Osteocyte (in vitro differentiated cells): ENCODE measurements around the gene MAPT. TPM values are rescaled to one million over a fixed set of nuclear protein-coding genes. Genes with fewer than 3 reads are reported as not detected.
"Not testable (repeated sequence)": the region's sequence is repeated elsewhere in the genome, so short reads cannot be mapped to it uniquely, and the experiment has no call there.

Experiments used
- DNase-seq: peaks from one replicate; pipeline ENCODE4 v3.0.0; 2021; ENCODE audit warnings: mixed read lengths; ENCODE audit not compliant: unreplicated experiment; ENCODE audit errors: extremely low spot score
- H3K27ac Mint-ChIP-seq: one replicate; pipeline ENCODE4 v1.8.0; 2021; ENCODE audit warnings: mild to moderate bottlenecking, mixed read lengths; ENCODE audit not compliant: unreplicated experiment
- H3K27me3 Mint-ChIP-seq: one replicate; pipeline ENCODE4 v1.8.0; 2021; ENCODE audit warnings: mixed read lengths; ENCODE audit not compliant: unreplicated experiment
- H3K36me3 Mint-ChIP-seq: one replicate; pipeline ENCODE4 v1.8.0; 2021; ENCODE audit warnings: mixed read lengths; ENCODE audit not compliant: unreplicated experiment
- H3K4me1 Mint-ChIP-seq: one replicate; pipeline ENCODE4 v1.8.0; 2021; ENCODE audit warnings: mixed read lengths; ENCODE audit not compliant: unreplicated experiment
- H3K4me3 Mint-ChIP-seq: one replicate; pipeline ENCODE4 v1.8.0; 2021; ENCODE audit warnings: mild to moderate bottlenecking, moderate library complexity, mixed read lengths; ENCODE audit not compliant: unreplicated experiment
- H3K9me3 Mint-ChIP-seq: one replicate; pipeline ENCODE4 v1.8.0; 2021; ENCODE audit warnings: mixed read lengths; ENCODE audit not compliant: unreplicated experiment
- CTCF ChIP-seq: fragments of 200-600 bp; sonication (generic); IDR thresholded peaks from 2 replicates; pipeline ENCODE4 v1.5.0; 2021; ENCODE audit warnings: antibody characterized with exemption, mild to moderate bottlenecking, moderate library complexity
- total RNA-seq: library from RNA; stranded (reverse); gene quantifications from 2 replicates; pipeline ENCODE4 v1.2.1, GENCODE V29; 2021

The MAPT gene
- total RNA-seq, 1 donor from 2014 or later, result 1.6 TPM

DNA sequence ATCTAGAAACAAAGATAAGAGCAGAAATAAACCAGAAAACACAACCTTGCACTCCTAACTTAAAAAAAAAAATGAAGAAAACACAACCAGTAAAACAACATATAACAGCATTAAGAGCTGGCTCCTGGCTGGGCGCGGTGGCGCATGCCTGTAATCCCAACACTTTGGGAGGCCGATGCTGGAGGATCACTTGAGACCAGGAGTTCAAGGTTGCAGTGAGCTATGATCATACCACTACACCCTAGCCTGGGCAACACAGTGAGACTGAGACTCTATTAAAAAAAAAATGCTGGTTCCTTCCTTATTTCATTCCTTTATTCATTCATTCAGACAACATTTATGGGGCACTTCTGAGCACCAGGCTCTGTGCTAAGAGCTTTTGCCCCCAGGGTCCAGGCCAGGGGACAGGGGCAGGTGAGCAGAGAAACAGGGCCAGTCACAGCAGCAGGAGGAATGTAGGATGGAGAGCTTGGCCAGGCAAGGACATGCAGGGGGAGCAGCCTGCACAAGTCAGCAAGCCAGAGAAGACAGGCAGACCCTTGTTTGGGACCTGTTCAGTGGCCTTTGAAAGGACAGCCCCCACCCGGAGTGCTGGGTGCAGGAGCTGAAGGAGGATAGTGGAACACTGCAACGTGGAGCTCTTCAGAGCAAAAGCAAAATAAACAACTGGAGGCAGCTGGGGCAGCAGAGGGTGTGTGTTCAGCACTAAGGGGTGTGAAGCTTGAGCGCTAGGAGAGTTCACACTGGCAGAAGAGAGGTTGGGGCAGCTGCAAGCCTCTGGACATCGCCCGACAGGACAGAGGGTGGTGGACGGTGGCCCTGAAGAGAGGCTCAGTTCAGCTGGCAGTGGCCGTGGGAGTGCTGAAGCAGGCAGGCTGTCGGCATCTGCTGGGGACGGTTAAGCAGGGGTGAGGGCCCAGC lies 107.3 kb downstream of the MAPT start:
- TF ChIP-seq CTCF, result no peak
- H3K4me1 Mint-ChIP-seq, result peaks cover 8% of the 10 kb centered on the region
- H3K27ac Mint-ChIP-seq, result no peak overlapping the region
- H3K27me3 Mint-ChIP-seq, result no peaks in the 10 kb centered on the region
- no peak overlapping the region for H3K4me3 Mint-ChIP-seq
- DNase-seq, result no peak
- no peaks in the 10 kb centered on the region for H3K9me3 Mint-ChIP-seq
- H3K36me3 Mint-ChIP-seq, result no peaks in the 10 kb centered on the region

DNA sequence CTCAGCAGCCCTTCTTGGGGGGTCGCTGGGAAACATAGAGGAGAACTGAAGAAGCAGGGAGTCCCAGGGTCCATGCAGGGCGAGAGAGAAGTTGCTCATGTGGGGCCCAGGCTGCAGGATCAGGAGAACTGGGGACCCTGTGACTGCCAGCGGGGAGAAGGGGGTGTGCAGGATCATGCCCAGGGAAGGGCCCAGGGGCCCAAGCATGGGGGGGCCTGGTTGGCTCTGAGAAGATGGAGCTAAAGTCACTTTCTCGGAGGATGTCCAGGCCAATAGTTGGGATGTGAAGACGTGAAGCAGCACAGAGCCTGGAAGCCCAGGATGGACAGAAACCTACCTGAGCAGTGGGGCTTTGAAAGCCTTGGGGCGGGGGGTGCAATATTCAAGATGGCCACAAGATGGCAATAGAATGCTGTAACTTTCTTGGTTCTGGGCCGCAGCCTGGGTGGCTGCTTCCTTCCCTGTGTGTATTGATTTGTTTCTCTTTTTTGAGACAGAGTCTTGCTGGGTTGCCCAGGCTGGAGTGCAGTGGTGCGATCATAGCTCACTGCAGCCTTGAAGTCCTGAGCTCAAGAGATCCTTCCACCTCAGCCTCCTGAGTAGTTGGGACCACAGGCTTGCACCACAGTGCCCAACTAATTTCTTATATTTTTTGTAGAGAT lies 108.1 kb downstream of the MAPT start:
- DNase-seq, result peak; percentile 89
- Mint-ChIP-seq H3K27ac (no peak overlapping the region), H3K4me1 (peaks cover 8% of the 10 kb centered on the region), H3K36me3 (no peaks in the 10 kb centered on the region), H3K27me3 (no peaks in the 10 kb centered on the region), H3K4me3 (no peak overlapping the region), H3K9me3 (no peaks in the 10 kb centered on the region)
- TF ChIP-seq CTCF, result peak; percentile 92

DNA sequence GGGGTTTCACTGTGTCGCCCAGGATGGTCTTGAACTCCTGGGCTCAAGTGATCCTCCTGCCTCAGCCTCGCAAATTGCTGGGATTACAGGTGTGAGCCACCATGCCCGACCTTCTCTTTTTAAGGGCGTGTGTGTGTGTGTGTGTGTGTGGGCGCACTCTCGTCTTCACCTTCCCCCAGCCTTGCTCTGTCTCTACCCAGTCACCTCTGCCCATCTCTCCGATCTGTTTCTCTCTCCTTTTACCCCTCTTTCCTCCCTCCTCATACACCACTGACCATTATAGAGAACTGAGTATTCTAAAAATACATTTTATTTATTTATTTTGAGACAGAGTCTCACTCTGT lies 108.6 kb downstream of the MAPT start:
- Mint-ChIP-seq H3K27ac (no peak overlapping the region), H3K4me3 (no peak overlapping the region), H3K27me3 (no peaks in the 10 kb centered on the region), H3K9me3 (no peaks in the 10 kb centered on the region), H3K4me1 (peaks cover 8% of the 10 kb centered on the region), H3K36me3 (no peaks in the 10 kb centered on the region)
- TF ChIP-seq CTCF, result no peak
- no peak for DNase-seq

GRCh38 chr17:46003907-46004748 lies 109.8 kb downstream of the MAPT start:
- no peak for TF ChIP-seq CTCF
- Mint-ChIP-seq H3K27ac (no peak overlapping the region), H3K9me3 (no peaks in the 10 kb centered on the region), H3K36me3 (no peaks in the 10 kb centered on the region), H3K27me3 (no peaks in the 10 kb centered on the region), H3K4me3 (no peak overlapping the region), H3K4me1 (peaks cover 10% of the 10 kb centered on the region)
- no peak for DNase-seq

DNA sequence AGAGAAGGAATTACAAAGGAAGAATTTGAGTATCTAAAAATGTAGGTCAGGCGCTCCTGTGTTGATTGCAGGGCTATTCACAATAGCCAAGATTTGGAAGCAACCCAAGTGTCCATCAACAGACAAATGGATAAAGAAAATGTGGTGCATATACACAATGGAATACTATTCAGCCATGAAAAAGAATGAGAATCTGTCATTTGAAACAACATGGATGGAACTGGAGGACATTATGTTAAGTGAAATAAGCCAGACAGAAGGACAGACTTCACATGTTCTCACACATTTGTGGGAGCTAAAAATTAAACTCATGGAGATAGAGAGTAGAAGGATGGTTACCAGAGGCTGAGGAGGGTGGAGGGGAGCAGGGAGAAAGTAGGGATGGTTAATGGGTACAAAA lies 111.7 kb downstream of the MAPT start:
- not testable (repeated sequence) for H3K27ac Mint-ChIP-seq, H3K27me3 Mint-ChIP-seq, H3K9me3 Mint-ChIP-seq, H3K4me3 Mint-ChIP-seq, H3K4me1 Mint-ChIP-seq, H3K36me3 Mint-ChIP-seq, DNase-seq
